ENCODE measurements around the gene TUT4. TPM values are rescaled to one million over a fixed set of nuclear protein-coding genes. Genes with fewer than 3 reads are reported as not detected.

The TUT4 gene
- total RNA-seq, 2 experiments from 2014 or later, result 51.6 to 59.0 TPM

DNA sequence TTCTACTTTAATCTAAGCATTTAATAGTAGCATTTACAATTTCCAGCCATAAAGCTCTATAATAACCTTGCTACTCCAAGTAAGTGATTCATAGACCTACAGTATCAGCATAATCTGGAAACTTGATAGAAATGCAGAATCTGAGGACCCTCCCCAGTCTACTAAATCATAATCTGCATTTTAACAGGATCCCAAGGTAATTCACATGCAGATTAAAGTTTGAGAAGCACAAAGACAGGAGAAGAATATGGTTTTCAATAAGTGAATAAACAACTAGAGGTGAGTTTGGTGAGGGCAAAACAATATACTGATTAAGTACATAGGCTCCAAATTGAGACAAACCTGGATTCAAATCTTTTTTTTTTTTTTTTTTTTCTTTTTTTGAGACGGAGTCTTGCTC is 91.1 kb downstream of the TUT4 start:
- ATAC-seq (no peak), DNase-seq (no peak)
- CTCF ChIA-PET, result no interaction called here
- peaks cover 5% of the 10 kb centered on the region for H3K36me3 Mint-ChIP-seq (ENCODE audit: low read depth)
- POLR2A ChIA-PET, result no interaction called here
- no peaks in the 10 kb centered on the region for H3K27me3 Mint-ChIP-seq
- no peak overlapping the region for H3K4me3 Mint-ChIP-seq
- TF ChIP-seq, protein P1, sequence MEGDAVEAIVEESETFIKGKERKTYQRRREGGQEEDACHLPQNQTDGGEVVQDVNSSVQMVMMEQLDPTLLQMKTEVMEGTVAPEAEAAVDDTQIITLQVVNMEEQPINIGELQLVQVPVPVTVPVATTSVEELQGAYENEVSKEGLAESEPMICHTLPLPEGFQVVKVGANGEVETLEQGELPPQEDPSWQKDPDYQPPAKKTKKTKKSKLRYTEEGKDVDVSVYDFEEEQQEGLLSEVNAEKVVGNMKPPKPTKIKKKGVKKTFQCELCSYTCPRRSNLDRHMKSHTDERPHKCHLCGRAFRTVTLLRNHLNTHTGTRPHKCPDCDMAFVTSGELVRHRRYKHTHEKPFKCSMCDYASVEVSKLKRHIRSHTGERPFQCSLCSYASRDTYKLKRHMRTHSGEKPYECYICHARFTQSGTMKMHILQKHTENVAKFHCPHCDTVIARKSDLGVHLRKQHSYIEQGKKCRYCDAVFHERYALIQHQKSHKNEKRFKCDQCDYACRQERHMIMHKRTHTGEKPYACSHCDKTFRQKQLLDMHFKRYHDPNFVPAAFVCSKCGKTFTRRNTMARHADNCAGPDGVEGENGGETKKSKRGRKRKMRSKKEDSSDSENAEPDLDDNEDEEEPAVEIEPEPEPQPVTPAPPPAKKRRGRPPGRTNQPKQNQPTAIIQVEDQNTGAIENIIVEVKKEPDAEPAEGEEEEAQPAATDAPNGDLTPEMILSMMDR (IDR thresholded peaks at IDR 0.05), result no peak
- H3K27ac Mint-ChIP-seq, result no peak overlapping the region
- intact Hi-C loops (cut with micrococcal nuclease), result no loop called here
- no peaks in the 10 kb centered on the region for H3K4me1 Mint-ChIP-seq (ENCODE audit: low read depth)
- H3K9me3 Mint-ChIP-seq, result no peaks in the 10 kb centered on the region

DNA sequence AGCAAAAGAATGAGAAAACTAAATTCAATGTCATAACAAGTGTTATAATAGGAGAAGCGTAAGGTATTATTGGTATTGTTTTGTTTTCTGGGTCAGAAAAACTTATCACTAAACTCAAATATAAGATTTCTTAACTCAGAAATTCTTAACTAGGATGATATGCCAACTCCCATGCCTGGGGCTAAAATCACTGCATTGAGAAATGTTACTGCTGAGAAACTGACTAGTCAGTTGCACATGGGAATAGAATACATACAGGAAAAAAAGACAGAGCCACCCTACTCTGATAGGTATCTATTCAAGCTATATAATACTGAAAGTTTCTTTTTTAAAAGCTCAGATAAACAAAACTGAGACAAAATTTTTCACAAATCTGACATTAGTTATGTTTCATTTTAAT is 92.2 kb downstream of the TUT4 start:
- intact Hi-C loops (cut with micrococcal nuclease), result no loop called here
- no peak for ATAC-seq
- TF ChIP-seq, protein P1 (IDR thresholded peaks at IDR 0.05), result no peak
- Mint-ChIP-seq H3K4me1 (ENCODE audit: low read depth) (no peaks in the 10 kb centered on the region), H3K27ac (peak overlapping the region; percentile 26), H3K9me3 (no peaks in the 10 kb centered on the region), H3K4me3 (no peak overlapping the region), H3K27me3 (no peaks in the 10 kb centered on the region), H3K36me3 (ENCODE audit: low read depth) (peaks cover 5% of the 10 kb centered on the region)
- no peak for DNase-seq
- POLR2A ChIA-PET, result no interaction called here
- CTCF ChIA-PET, result interaction anchor here (1.7 kb wide), 1 partner anchor 14 kb away, joined by 4 read pairs; no protein-coding TSS in a partner anchor

DNA sequence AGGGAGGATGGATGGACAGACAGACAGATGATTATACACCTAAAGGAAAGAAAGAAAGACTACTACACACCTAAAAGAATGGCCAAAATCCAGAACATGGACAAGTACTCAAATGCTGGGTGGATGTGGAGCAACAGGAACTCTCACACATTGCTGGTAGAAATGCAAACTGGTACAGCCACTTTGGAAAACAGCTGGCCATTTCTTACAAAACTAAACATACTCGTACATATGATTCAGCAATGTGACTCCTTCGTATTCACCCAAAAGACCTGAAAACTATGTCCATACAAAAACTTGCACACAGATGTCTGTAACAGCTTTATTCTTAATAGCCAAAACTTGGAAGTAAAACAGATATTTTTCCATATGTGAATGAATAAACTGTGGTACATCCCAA is 97.2 kb downstream of the TUT4 start:
- no peaks in the 10 kb centered on the region for H3K27me3 Mint-ChIP-seq
- DNase-seq, result no peak
- ChIA-PET CTCF (no interaction called here), POLR2A (no interaction called here)
- no peak overlapping the region for H3K4me3 Mint-ChIP-seq
- H3K27ac Mint-ChIP-seq, result no peak overlapping the region
- TF ChIP-seq, protein P1 (IDR thresholded peaks at IDR 0.05), result no peak
- H3K4me1 Mint-ChIP-seq (ENCODE audit: low read depth), result no peaks in the 10 kb centered on the region
- ATAC-seq, result no peak
- peaks cover 16% of the 10 kb centered on the region for H3K36me3 Mint-ChIP-seq (ENCODE audit: low read depth)
- intact Hi-C loops (cut with micrococcal nuclease), result no loop called here
- no peaks in the 10 kb centered on the region for H3K9me3 Mint-ChIP-seq

DNA sequence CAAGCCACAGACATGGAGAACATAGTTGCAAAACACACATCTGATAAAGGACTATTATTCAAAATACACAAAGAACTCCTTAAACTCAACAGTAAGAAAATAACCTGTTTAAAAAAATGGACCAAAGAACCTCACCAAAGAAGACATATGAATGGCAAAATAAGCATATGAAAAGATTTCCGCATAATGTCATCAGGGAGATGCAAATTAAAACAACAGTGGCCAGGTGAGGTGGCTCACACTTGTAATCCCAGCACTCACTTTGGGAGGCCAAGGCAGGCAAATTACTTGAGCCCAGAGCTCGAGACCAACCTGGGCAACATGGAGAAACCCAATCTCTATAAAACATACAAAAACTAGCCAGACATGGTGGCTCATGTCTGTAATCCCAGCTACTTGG is 98.1 kb downstream of the TUT4 start:
- ChIA-PET POLR2A (interaction anchor here (0.6 kb wide), 1 partner anchor 467 kb away, joined by 4 read pairs; the partner anchor contains the start of gene ECHDC2), CTCF (no interaction called here)
- no peak for ATAC-seq
- intact Hi-C loops (cut with micrococcal nuclease), result no loop called here
- Mint-ChIP-seq H3K4me1 (ENCODE audit: low read depth) (no peaks in the 10 kb centered on the region), H3K36me3 (ENCODE audit: low read depth) (peaks cover 16% of the 10 kb centered on the region), H3K4me3 (no peak overlapping the region), H3K27ac (no peak overlapping the region), H3K27me3 (no peaks in the 10 kb centered on the region), H3K9me3 (no peaks in the 10 kb centered on the region)
- DNase-seq, result no peak
- TF ChIP-seq, protein P1 (IDR thresholded peaks at IDR 0.05), result no peak

DNA sequence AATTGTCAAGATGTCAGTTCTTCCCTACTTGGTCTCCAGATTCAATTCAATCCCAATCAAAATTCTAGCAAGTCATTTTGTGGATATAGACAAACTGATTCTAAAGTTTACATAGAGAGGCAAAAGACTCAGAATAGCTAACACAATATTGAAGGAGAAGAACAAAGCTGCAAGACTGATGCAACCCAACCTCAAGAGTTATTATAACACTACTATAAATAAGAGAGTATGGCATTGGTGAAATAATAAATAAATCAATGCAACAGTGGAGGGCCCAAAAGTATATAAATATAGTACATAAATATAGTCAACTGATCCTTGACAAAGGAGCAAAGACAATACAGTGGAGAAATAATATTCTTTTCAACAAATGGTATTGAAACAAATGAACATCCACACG is 98.8 kb downstream of the TUT4 start:
- DNase-seq, result no peak
- Mint-ChIP-seq H3K4me1 (ENCODE audit: low read depth) (no peaks in the 10 kb centered on the region), H3K27me3 (no peaks in the 10 kb centered on the region), H3K9me3 (no peaks in the 10 kb centered on the region), H3K4me3 (no peak overlapping the region), H3K36me3 (ENCODE audit: low read depth) (peaks cover 17% of the 10 kb centered on the region), H3K27ac (no peak overlapping the region)
- intact Hi-C loops (cut with micrococcal nuclease), result no loop called here
- ATAC-seq, result no peak
- CTCF ChIA-PET, result no interaction called here
- TF ChIP-seq, protein P1 (IDR thresholded peaks at IDR 0.05), result no peak
- POLR2A ChIA-PET, result interaction anchor here (0.6 kb wide), 1 partner anchor 467 kb away, joined by 4 read pairs; the partner anchor contains the start of gene ECHDC2
